Breast epithelium (tissue), 3 donors: ENCODE data around the gene COPS2.

Experiments
- CTCF ChIP-seq, 3 donors: fragments of 450-650 bp; IDR thresholded peaks; one replicate each; pipeline ENCODE4 v1.5.1; 2016 to 2017; ENCODE audit warnings: antibody characterized with exemption in 3 of 3, mild to moderate bottlenecking in 3 of 3, moderate library complexity in 3 of 3
- POLR2A ChIP-seq: fragments of 450-650 bp; IDR thresholded peaks from one replicate; pipeline ENCODE4 v1.6.1; 2016; ENCODE audit warnings: antibody characterized with exemption, mild to moderate bottlenecking, moderate library complexity
- POLR2AphosphoS5 ChIP-seq, 3 donors: sonication (generic); formaldehyde crosslinking; IDR thresholded peaks; one replicate each; pipeline ENCODE4 v1.6.1; 2017; ENCODE audit warnings: antibody characterized with exemption in 3 of 3

GRCh38 chr15:49168016-49168415 lies 12.6 kb upstream of the COPS2 start:
- no peak for TF ChIP-seq CTCF (IDR thresholded peaks at IDR 0.05)
- TF ChIP-seq POLR2A = no peak
- no peak for TF ChIP-seq POLR2AphosphoS5 (IDR thresholded peaks at IDR 0.05)
